Measurements from ENCODE around the gene AGPAT4. TPM values are rescaled to one million over a fixed set of nuclear protein-coding genes. Genes with fewer than 3 reads are reported as not detected.

The AGPAT4 gene
- total RNA-seq, 1 experiment from 2014 or later = 0.07 TPM

DNA sequence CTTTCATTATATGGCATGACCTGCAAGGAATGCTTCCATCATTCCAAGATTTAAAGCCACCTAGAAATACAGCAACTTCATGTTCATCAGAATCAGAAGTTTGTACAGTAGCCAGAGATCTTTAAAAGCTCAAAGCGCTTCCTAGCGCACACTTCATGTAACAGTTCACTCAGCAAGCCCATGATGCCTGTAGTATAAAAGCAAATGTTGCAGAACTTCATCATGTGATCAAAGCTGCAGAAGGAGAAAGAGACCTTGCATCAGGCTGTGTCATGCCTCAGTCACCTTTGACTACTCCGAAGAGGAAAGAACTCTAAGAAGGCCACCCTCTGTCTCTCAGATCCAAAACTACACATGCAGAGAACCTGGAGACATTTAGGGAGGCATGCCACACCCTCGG lies 78.5 kb downstream of the AGPAT4 start:
- no peak overlapping the region for H3K27ac ChIP-seq
- H2AFZ ChIP-seq = no peak overlapping the region
- H3K36me3 ChIP-seq (ENCODE audit: low read depth) = no peaks in the 10 kb centered on the region
- no peaks in the 10 kb centered on the region for H3K9me3 ChIP-seq (ENCODE audit: insufficient read depth, low read depth)
- no peaks in the 10 kb centered on the region for H3K79me2 ChIP-seq (ENCODE audit: low read depth)
- H3K4me1 ChIP-seq (replicated peaks; ENCODE audit: insufficient read depth) = no peaks in the 10 kb centered on the region
- H3K9me2 ChIP-seq (ENCODE audit: insufficient read depth) = no peaks in the 10 kb centered on the region; the same call in 1 of the 2 replicates
- ChIA-PET POLR2A (ENCODE audit: unreplicated experiment) (no interaction called here), CTCF (no interaction called here)
- no TSS peak for BruUV-seq (replicated peaks)
- H3K27me3 ChIP-seq (ENCODE audit: insufficient read depth, low read depth) = peaks cover 7% of the 10 kb centered on the region
- no peak overlapping the region for H3K4me2 ChIP-seq
- no peaks in the 10 kb centered on the region for H3F3A ChIP-seq (ENCODE audit: insufficient read depth, low read depth)
- TF ChIP-seq EZH2 (IDR thresholded peaks at IDR 0.05; ENCODE audit: low read depth) = no peak
- TF ChIP-seq, protein P1, sequence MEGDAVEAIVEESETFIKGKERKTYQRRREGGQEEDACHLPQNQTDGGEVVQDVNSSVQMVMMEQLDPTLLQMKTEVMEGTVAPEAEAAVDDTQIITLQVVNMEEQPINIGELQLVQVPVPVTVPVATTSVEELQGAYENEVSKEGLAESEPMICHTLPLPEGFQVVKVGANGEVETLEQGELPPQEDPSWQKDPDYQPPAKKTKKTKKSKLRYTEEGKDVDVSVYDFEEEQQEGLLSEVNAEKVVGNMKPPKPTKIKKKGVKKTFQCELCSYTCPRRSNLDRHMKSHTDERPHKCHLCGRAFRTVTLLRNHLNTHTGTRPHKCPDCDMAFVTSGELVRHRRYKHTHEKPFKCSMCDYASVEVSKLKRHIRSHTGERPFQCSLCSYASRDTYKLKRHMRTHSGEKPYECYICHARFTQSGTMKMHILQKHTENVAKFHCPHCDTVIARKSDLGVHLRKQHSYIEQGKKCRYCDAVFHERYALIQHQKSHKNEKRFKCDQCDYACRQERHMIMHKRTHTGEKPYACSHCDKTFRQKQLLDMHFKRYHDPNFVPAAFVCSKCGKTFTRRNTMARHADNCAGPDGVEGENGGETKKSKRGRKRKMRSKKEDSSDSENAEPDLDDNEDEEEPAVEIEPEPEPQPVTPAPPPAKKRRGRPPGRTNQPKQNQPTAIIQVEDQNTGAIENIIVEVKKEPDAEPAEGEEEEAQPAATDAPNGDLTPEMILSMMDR (conservative IDR thresholded peaks at IDR 0.05) = no peak
- intact Hi-C loops (cut with micrococcal nuclease; ENCODE audit: unreplicated experiment) = no loop called here
- no peak for DNase-seq
- H3K4me3 ChIP-seq = no peak overlapping the region
- no peaks in the 10 kb centered on the region for H4K20me1 ChIP-seq (ENCODE audit: insufficient read depth)

GRCh38 chr6:161194374-161194773 lies 79.5 kb downstream of the AGPAT4 start:
- Histone ChIP-seq H3F3A (ENCODE audit: insufficient read depth, low read depth) (no peaks in the 10 kb centered on the region), H3K4me2 (no peak overlapping the region), H3K4me3 (no peak overlapping the region), H2AFZ (no peak overlapping the region), H3K9me2 (ENCODE audit: insufficient read depth) (no peaks in the 10 kb centered on the region; the same call in 1 of the 2 replicates), H3K4me1 (replicated peaks; ENCODE audit: insufficient read depth) (no peaks in the 10 kb centered on the region), H4K20me1 (ENCODE audit: insufficient read depth) (no peaks in the 10 kb centered on the region), H3K27ac (no peak overlapping the region), H3K9me3 (ENCODE audit: insufficient read depth, low read depth) (no peaks in the 10 kb centered on the region), H3K36me3 (ENCODE audit: low read depth) (no peaks in the 10 kb centered on the region), H3K79me2 (ENCODE audit: low read depth) (no peaks in the 10 kb centered on the region), H3K27me3 (ENCODE audit: insufficient read depth, low read depth) (peaks cover 14% of the 10 kb centered on the region)
- TF ChIP-seq, protein P1 (conservative IDR thresholded peaks at IDR 0.05) = no peak
- no peak for TF ChIP-seq EZH2 (IDR thresholded peaks at IDR 0.05; ENCODE audit: low read depth)
- POLR2A ChIA-PET (ENCODE audit: unreplicated experiment) = no interaction called here
- CTCF ChIA-PET = no interaction called here
- no TSS peak for BruUV-seq (replicated peaks)
- intact Hi-C loops (cut with micrococcal nuclease; ENCODE audit: unreplicated experiment) = no loop called here
- no peak for DNase-seq

GRCh38 chr6:161192636-161193411 lies 81.0 kb downstream of the AGPAT4 start:
- no peak overlapping the region for H2AFZ ChIP-seq
- TF ChIP-seq, protein P1 (conservative IDR thresholded peaks at IDR 0.05) = no peak
- TF ChIP-seq EZH2 (IDR thresholded peaks at IDR 0.05; ENCODE audit: low read depth) = no peak
- no peaks in the 10 kb centered on the region for H3K9me3 ChIP-seq (ENCODE audit: insufficient read depth, low read depth)
- intact Hi-C loops (cut with micrococcal nuclease; ENCODE audit: unreplicated experiment) = no loop called here
- H4K20me1 ChIP-seq (ENCODE audit: insufficient read depth) = no peaks in the 10 kb centered on the region
- H3K9me2 ChIP-seq (ENCODE audit: insufficient read depth) = no peaks in the 10 kb centered on the region; the same call in 1 of the 2 replicates
- no peaks in the 10 kb centered on the region for H3K79me2 ChIP-seq (ENCODE audit: low read depth)
- H3K27ac ChIP-seq = no peak overlapping the region
- no TSS peak for BruUV-seq (replicated peaks)
- POLR2A ChIA-PET (ENCODE audit: unreplicated experiment) = no interaction called here
- H3K27me3 ChIP-seq (ENCODE audit: insufficient read depth, low read depth) = peaks cover 20% of the 10 kb centered on the region; the same call in 1 of the 2 replicates
- H3K36me3 ChIP-seq (ENCODE audit: low read depth) = no peaks in the 10 kb centered on the region
- DNase-seq = no peak
- H3K4me1 ChIP-seq (replicated peaks; ENCODE audit: insufficient read depth) = no peaks in the 10 kb centered on the region
- H3F3A ChIP-seq (ENCODE audit: insufficient read depth, low read depth) = no peaks in the 10 kb centered on the region
- CTCF ChIA-PET = no interaction called here
- H3K4me2 ChIP-seq = no peak overlapping the region
- H3K4me3 ChIP-seq = no peak overlapping the region
